GM23248 (cell line): ENCODE measurements around the gene ABHD14A.

ENCODE experiments used
- EZH2 ChIP-seq: fragments of 200-600 bp; sonication (generic); IDR thresholded peaks from 2 replicates; pipeline ENCODE4 v1.6.1; 2018; ENCODE audit warnings: antibody characterized with exemption, mild to moderate bottlenecking; ENCODE audit not compliant: insufficient read depth, poor library complexity, severe bottlenecking
- EZH2phosphoT487 ChIP-seq: fragments of 200-600 bp; sonication (generic); IDR thresholded peaks from 2 replicates; pipeline ENCODE4 v1.6.1; 2018; ENCODE audit warnings: antibody characterized with exemption, moderate library complexity, mild to moderate bottlenecking, low read depth; ENCODE audit not compliant: insufficient read depth

DNA sequence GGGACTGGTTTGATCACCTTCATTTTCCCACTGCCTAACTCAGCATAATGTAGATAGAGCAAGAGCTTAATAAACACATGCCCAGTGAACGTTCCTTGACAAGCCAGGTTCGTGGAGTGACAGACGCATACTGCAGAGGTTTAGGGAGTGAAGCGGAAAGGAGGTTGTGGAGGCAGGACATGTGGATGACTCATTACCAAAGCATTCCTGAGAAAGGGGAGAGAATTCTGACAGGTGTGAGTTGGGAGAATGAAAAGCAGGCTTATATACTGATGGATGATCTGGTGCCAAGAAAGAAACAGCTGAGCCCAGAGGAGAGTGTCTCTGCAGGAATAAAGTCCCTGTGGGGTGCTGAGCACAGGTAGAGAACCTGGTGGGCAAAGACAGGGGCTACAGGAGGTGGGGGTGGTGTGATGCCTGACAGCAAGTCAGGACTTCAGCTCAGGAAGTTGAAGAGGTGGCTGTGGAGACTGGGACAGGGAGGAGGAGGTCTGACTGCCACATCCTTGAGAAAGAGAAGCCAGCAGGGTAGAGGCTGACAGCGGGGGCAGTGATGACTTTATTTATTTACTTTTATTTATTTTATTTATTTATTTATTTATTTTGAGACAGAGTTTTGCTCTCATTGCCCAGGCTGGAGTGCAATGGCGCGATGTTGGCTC lies 23.2 kb downstream of the ABHD14A start:
- TF ChIP-seq EZH2phosphoT487 (no peak), EZH2 (no peak)
